ENCODE data around the gene JPH3.

The JPH3 gene

DNA sequence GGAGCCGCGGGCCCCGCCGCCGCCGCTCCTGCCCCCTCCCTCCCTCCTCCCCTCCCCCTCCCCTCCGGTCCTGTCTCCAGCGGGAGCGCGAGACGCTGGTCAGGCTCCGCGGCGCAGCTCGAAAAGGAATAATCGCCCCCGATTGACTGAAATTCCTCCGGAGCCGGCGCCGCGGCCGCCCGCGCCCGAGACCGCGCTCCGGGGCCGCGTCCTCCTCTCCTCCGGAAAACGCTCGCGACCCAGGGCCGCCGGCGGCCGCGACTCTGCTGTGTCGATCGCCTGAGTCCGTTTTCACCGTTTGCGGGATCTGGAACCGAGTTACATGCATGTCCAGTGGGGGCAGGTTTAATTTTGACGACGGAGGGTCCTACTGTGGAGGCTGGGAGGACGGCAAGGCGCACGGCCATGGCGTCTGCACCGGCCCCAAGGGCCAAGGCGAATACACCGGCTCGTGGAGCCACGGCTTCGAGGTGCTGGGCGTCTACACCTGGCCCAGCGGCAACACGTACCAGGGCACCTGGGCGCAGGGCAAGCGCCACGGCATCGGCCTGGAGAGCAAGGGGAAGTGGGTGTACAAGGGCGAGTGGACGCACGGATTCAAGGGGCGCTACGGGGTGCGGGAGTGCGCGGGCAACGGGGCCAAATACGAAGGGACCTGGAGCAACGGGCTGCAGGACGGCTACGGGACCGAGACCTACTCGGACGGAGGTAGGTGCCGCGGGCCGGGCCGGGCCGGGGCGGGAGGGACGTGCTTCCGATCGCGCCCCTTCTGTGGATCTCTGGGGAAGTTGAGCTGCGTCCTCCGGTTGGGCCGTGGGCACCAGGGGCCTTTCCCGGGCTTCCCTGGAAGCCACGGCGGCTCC, 744 bp downstream of the JPH3 start:
- no peak for FAIRE-seq

DNA sequence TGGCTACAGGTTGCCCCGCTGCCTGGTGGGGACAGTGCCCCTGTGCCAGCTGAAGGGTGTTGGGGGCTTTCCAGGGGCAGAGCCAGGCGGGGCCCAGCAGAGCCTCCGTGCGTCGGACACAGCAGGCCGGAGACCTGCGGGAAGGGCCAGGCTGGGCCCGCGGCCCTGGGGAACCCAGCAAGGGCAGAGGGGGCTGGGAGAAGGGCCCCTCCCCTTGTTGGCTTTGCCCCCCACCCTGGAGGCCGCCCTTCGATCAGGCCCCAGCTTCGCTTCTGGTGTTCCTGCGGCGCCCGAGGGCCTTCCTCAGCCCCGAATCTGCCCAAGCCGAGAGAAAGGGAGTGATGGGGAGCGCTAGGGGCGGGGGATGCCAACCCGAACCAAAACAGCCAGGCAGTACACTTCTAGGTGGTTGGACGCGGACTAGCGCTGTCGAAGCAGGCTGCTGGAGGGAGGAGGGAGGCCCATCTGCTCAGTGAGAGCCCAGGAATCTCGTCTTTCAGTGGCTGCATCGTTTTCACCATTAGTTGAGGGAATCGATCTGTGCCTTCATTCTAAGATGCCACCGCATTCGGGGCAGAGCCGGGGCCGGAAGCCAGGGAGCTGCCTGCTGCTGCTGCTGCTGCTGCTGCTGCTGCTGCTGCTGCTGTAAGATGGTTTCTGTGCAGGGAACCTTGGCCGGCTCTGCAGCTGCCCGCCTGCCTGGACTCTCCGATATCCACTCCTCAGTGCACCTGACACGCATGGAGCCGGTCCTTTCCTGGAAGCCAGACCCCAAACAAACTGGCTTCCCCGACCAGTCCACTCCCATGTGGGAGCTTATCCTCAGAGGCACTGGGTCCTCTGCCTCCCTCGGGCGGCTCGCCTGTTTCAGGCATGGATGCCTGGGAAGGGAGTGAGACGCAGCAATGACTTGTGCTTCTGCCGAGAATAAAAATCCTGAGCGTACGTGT, 1.7 kb downstream of the JPH3 start:
- no peak for FAIRE-seq

DNA sequence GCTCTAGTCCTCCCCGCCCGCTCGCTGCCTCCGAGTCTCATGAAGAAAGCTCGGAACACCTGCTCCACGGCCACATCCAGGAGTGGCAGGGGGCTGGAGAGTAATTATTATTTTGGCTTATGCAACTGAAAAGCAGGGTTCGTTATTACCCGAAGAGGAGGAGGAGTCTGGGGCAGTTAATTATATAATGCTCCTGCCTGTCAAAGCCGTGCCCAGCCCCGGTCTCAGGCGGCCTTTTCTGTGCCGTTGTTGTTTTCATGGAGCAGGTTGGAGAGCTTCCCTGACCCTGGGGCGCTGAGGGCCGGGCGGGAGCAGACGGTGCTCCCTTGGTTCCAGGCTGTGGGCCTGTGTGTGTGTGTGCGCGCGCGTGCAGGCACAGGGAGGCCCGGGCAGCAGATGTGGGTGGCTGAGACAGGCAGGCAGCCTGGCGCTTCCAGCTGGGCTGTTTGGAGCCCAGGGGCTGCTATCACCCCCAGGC, 2.4 kb downstream of the JPH3 start:
- no peak for FAIRE-seq

DNA sequence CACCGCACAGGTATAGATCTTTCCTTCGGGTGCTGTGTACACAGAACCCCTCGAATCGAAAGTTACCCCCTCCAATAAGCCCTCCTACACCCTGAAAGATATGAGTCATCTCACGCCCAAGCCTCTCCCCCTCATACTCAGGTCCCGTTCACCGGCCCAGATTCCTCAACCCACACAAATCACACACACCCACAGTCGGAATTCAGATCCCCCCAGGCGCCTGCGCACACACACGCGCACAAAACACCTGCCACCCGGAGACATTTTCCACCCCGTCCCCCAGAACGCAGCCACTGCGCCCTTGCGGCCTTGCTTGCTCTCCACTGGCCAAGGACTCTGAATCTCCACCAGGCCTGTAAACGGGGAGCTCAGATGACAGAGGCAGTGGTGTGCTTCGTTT, 4.9 kb downstream of the JPH3 start:
- FAIRE-seq = no peak

DNA sequence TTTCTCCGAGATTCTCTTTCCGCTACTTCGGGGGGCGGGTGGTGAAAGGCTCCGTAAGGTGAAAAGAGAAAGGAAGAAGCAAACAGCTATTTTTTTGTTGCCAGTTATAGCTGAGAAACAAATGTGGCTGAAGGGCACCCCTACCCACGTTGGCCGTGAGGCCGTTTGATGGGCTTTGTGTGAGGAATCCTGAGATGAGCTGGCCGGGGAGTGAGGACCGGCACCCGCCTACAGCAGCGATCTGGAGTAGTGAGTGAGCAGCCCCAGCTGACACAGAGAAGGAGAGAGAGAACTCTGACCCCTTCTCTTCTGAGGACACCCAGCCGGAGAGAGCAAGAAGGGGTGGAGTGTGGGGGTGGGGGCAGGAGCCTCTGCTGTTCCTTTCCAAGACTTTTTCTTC, 5.6 kb downstream of the JPH3 start:
- FAIRE-seq = no peak

DNA sequence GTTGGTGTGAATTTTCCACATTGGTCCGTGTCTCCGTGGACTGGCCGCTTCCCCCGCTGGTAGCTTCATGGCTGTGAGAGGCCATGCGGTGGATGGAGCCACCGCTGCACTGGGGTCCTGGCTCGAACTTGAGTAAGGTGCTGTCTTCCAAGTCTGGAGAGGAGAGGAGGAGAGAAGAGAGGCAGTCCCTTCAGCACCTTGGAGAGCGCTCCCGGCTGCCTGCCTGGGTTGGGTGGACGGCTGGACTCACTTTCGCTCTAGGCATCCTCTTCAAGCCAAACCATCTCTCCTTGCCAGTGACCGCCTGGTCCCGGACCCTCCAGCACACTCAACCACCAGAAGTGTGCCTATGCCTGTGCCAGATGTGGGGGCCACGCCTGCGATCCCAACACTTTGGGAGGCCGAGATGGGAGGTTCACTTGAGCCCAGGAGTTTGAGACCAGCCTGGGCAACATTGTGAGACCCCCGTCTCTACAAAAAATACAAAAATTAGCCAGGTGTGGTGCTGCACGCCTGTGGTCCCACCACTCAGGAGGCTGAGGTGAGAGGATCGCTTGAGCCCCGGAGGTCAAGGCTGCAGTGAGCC, 6.2 kb downstream of the JPH3 start:
- FAIRE-seq = no peak

DNA sequence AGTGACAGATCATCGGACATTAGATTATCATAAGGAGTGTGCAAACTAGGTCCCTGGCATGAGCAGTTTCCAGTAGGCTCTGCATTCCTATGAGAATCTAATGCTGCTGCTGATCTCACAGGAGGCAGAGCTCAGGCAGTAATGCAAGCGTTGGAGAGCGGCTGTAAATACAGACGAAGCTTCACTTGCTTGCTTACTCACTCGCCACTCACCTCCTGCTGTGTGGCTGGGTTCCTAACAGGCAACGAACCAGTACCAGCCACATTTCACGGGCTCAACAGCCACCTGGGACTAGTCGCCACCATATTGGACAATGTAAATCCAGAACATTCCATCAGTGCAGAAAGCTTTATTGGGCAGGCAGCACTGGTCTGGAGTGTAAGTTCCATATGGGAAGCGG, 7.7 kb downstream of the JPH3 start:
- FAIRE-seq = no peak

DNA sequence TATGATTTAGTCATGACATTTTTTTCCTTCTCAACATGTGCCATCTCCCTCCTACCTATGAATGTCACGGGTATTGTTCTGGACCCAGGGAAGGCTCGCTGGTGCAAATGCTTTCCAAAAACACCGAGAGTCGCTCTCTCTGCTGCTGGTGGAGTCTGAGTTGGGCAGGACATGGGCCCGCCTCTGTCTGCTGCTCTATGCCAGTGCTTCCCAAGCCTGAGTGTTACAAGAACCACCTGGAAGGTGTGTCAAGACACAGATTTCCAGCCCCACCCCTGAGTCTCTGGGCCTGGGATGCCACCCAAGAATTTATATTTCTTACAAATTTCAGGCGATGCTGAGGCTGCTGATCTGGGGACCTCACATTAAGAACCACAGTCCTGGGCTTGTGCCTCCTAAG, 9.1 kb downstream of the JPH3 start:
- no peak for FAIRE-seq

DNA sequence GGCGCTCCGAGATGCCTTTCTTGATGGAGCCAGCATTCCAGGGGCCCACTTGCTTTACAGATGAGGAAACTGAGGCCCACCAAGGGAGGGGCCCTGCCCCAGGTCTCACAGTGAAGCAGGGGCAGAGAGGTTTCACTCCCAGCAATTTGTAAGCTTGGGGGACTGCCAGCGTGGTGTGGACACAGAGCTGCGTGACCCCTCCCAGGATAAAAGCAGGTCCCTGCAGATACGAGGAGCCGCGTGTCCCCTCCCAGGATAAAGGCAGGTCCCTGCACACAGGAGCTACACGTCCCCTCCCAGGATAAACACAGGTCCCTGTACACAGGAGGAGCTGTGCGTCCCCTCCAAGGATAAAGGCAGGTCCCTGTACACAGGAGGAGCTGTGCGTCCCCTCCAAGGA, 11.7 kb downstream of the JPH3 start:
- no peak for FAIRE-seq

DNA sequence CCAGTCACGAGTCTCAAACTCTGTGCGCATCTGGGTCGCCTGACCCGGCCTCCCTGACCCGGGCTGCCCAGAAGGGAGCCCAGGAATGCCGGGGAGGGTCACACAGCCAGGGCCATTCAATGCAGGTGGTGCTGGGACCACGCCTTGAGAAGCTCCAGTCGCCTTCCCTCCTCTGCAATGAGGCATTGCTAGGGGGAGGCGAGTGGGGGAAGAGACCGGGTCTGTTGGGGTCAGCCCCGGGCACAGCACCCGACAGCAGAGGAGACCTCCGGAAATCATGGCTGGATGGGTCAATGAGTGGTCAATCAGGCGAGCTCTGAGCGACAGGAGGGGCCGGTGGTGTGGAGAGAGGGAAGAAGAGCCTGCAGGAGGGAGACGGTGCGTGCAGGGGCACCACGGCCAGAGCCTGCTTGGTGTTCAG, 13.3 kb downstream of the JPH3 start:
- no peak for FAIRE-seq

DNA sequence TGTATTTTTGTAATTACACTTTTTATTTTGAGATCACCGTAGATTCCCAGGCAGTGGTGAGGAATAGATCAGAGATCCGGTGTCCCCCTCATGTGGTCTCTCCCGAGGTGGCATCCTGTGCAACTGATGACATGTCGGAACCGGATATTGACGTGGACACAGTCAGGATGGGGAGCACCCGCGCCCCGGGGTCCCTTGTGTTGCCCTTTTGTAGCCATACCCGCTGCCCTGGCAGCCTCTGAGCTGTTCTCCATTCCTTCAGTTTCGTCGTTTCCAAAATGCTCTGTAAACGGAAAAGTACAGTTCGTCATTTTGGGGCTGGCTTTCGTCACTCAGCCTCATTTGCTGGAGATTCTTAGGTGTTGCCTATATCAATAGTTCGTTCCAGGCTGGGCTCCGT, 14.2 kb downstream of the JPH3 start:
- FAIRE-seq = no peak

DNA sequence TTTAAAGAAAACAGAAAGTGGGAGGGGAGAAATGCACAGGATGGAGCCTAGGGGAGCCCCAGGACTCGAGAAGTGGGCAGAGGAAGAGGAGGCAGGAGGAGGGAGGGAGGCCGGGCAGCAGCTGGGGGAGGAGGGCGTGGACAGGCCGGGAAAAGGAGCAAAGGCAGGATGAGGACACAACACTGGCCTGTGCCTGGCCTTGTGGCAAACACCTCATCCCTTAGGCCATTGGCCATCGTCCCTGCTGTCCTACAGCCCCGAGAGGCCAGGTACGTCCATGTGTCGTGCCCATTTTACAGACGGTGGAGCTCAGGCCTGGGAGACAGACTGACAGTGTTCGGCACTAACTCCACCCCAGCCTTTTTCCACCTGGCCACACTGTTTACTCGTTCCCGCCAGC, 15.9 kb downstream of the JPH3 start:
- FAIRE-seq = no peak

DNA sequence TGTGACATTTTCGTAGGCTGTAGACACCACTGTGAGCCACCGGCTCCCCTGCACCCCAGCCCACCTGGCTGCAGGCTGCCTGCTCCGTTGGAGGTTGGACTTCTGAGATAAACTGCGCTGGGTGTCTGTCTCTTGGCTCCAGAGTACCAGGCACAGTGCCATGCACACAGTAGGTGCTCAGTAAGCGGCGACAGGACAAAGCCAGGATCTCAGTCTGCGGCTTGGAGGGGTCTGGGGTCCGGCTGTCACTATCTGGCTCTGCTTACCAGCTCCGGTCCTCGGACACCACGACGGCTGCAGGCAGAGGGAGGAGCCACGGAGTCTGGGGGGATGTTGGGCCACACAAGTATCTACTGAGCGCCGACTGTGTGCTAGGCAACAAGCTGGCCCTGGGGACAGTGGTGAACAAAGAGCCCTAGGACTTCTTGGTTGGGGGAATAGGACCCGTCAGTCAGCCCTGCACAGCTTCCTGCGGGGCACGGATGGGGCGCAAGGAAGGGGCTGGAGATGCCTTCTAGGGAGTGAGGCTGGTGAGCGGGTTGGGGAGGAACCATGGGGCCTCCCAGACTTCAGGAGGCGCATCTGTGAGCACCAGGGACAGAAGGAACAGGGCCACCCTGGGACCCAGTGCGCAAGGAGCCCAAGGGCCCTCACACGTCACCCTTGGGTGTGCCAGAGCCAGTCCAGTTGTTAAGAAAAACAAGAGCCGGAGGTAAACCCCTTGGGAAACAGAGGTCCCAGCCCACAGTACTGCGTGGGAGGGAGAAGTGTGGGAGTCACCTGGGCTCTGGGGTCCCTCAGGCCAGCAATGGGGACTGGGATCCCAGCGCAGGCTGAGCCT, 17.3 kb downstream of the JPH3 start:
- FAIRE-seq = no peak

DNA sequence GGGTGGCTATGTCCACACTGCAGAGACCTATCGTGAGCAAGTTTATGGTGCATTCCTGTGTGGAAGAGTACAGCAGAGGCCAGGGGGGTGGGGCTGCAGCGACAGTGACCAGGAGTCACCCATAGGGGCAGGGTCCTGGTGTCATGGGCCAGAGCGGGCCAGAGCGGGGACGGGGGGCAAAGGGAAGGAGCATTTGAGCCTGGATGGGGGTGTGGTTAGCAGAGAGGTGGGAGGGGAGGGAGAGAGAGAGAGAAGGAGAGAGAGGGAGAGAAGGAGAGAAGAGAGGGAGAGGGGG, 17.8 kb downstream of the JPH3 start:
- FAIRE-seq = no peak

DNA sequence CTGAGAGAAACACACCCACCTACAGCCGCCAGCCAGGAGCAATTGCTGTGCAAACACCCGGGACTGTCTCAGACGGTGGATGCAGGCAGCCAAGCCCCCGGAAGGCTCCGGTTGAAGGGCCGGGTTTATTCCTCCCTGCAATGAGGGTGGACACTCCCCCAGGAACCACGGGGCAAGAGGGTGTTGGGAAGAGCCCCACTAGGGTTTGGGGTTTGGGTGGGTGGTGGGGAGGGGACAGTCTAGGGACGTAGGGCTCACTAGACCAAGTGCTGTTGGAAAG, 19.2 kb downstream of the JPH3 start:
- FAIRE-seq = no peak

DNA sequence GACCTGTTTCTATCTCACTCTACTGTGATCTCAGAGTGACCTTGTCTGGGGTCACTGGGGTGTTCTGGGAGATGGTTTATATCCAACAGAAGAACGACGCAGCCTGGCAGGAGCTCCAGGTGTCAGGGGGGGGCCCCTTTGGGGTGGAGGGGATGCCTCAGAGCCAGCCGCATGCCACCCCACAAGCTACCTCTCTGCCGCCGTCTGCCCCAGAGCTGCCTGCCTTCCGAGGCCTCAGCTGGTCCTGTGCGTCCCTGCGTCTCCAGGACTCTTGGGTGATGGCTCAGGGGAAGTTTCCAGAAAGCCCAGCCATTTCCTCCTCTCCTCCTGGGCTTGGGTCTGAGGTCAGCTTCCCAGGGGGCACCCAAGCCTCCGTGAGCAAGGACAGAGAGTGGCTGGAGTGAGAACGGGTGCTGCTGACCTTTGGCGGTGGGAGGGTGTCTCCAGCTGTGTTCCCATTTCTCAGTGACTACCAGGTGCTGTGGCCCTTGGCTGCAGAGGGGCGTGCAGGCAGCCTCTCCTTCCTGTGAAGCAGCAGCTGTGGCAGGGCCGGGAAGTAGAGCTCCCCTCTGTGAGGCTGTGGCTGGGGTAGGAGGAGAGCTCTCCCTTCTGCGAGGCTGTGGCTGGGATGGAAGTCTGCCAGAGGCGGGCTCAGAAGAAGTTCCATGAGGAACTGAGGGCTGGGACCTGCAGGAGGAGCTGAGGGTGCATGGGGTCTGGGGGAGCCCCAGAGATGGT, 19.8 kb downstream of the JPH3 start:
- FAIRE-seq = no peak

DNA sequence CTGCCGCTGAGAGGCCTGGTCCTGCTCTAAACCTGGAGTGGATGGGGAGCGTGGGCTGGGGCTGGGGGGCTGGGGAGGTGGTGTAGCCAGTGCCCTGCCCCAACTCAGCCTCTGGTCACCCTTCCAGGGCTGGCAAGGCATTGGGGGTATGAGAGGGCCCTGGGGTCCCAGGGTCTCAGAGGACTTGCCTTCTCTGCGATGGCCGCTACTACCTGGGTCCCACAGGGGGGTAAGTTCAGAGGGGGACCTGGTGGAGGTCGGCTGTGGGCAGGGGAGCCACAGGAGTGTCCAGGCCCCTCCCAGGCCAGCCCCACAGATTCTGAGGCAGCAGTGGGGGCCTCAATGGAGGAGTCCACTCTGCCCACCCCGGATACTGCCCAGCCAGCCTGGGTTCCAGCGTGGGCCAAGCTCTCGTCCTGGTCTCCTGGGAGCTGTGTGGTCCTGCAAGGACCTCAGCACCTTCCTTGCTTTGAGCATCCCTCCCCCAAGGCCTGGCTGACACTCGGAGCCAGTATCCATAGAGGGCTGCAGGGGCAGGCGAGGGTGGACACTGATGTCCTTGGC, 20.5 kb downstream of the JPH3 start:
- FAIRE-seq = no peak

DNA sequence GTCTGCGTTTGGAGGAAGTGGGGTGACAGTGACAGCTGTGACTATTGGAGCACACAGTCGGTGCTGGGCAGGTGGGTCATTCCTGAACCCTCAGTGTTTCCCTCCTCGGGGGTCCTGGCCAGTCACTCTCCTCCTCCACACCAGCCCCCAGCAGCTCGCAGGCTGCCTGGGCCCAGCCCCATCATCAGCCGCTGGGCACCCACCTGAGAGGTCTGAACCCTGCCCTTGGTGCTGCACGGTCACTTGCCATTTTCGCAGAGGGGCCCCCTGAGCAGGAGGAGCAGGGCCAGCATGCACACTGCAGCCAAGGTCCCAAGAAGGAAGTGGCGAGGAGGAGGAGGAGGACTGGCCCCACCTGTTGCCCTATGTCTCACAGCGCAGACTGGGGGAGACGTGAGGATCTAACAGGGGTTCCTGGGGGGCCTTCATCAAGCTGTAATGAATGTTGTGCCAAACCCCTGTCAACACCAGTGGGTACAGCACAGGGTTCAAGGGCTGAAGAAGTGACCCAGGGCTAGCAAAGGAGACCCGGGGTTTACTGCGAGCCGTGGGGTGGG, 23.0 kb downstream of the JPH3 start:
- FAIRE-seq = no peak

DNA sequence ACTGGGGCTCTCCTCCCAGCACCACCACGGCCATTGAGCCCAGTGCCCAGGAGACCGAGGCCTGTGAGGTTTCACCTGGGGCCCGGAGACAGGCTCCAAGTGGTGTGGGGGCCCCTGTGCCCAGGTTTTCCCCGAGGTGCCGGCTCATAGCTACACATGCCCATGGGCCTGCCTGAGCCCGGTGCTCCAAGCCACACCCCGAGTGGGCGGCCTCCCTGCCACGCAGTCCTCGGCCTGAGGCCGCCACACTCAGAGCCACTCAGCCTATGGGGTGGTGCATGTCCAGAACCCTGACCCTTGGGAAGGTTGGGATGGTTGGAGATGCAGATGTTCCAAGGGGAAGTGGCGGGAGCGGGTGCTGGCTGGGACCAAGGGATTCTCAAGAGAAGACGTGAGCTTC, 24.1 kb downstream of the JPH3 start:
- no peak for FAIRE-seq

DNA sequence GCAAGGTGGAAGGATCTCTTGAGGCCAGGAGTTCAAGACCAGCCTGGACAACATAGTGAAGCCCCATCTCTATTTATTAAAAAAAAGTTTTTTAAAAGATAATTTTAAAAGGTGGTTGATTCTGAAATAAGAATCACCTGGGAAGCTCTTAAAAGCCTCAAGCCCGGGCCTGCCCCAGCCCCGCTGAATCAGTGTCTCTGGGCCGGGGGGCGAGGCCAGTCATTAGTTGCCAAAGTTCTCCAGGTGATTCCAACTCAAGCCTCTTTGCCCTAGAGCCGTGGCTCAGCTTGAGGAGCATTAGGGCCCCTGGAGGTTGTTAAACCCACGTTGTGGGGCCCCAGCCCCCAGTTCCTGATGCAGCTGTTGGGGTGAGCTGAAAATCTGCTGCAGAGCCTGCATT, 24.6 kb downstream of the JPH3 start:
- no peak for FAIRE-seq

DNA sequence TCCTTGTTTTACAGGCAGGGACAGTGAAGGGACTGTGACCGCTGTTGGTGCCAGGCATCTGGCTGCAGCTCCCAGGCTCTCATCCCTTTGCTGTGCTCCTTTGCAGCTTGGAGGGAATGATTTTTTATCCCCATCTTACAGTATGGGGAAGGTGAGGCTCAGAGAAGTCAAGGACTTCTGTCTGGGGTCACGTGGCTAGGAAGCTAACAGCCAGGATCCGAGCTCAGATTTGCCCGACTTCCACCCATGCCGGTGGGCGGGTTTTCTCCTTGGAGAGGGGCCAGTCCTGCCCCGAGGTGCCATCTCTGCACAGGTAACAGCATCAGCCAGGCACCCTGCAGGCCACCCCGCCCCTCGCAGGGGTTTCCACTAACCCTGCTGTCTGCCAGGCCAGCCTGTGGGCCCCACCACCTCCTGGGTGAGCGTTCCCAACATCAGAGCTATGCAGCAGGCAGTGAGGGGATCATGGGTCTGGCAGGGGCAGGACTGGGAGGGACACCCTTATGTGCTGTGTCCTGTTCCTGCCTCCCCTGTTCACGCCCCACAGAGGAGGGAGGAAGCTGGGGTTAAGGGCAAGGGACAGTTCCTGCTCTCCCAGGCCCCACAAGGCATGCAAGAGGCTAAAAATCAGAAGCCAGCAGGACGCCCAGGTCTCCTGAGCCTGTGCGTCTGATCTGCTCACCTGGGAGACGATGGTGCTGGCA, 25.4 kb downstream of the JPH3 start:
- FAIRE-seq = no peak

All from islet of Langerhans (tissue), 1 donor.